GM23248 (cell line): Measurements from ENCODE around the gene CD101.

ENCODE experiments used
- EZH2 ChIP-seq: fragments of 200-600 bp; sonication (generic); IDR thresholded peaks from 2 replicates; pipeline ENCODE4 v1.6.1; 2018; ENCODE audit warnings: antibody characterized with exemption, mild to moderate bottlenecking; ENCODE audit not compliant: insufficient read depth, poor library complexity, severe bottlenecking
- EZH2phosphoT487 ChIP-seq: fragments of 200-600 bp; sonication (generic); IDR thresholded peaks from 2 replicates; pipeline ENCODE4 v1.6.1; 2018; ENCODE audit warnings: antibody characterized with exemption, moderate library complexity, mild to moderate bottlenecking, low read depth; ENCODE audit not compliant: insufficient read depth

GRCh38 chr1:117034791-117035290, 33.3 kb downstream of the CD101 start:
- no peak for TF ChIP-seq EZH2
- TF ChIP-seq EZH2phosphoT487, result no peak
